Endothelial cell of umbilical vein (primary cell): ENCODE measurements around the gene TOP1. TPM values are rescaled to one million over a fixed set of nuclear protein-coding genes. Genes with fewer than 3 reads are reported as not detected.

Source experiments
- BruUV-seq: library from RNA; stranded (reverse); fragments of 400-500 nt; replicated peaks from 2 replicates; lab custom pipeline; 2021; lab: Mats Ljungman, UMichigan
- CTCF ChIA-PET: fragments of 300-600, 350-600 bp; sonication (Branson Sonifier 250); formaldehyde crosslinking; loops from one replicate; lab custom pipeline; 2021; ENCODE audit warnings: antibody characterized with exemption, inconsistent platforms; lab: Charles Lee
- POLR2A ChIA-PET: fragments of 300-600, 350-600 bp; sonication (Branson Sonifier 250); formaldehyde crosslinking; loops from one replicate; lab custom pipeline; 2021; ENCODE audit warnings: antibody characterized with exemption, inconsistent platforms; lab: Charles Lee
- DNase-seq: peaks from one replicate; pipeline ENCODE4 v3.0.0-alpha.2; 2011; ENCODE audit warnings: low read depth, low spot score
- FAIRE-seq: peaks from 2 replicates; lab custom pipeline; 2011; peaks lifted over from hg19 to GRCh38; lab: Jason Lieb, UNC
- H2AFZ ChIP-seq: 2 replicates; pipeline ENCODE4 v1.6.0; 2012; ENCODE audit warnings: low read depth, low read length, control low read depth, inconsistent platforms
- H3K27ac ChIP-seq: 2 replicates; pipeline ENCODE4 v1.5.1; 2011; ENCODE audit warnings: low read depth, mild to moderate bottlenecking, control low read depth, low read length, moderate library complexity; ENCODE audit not compliant: insufficient read depth
- H3K27me3 ChIP-seq, 2 experiments: 2 replicates each; pipeline versions ENCODE4 v1.6.0 to v1.6.1; 2011; ENCODE audit warnings: low read length in 2 of 2, mixed read lengths in 1 of 2; ENCODE audit not compliant: control insufficient read depth in 2 of 2, insufficient read depth in 2 of 2
- H3K36me3 ChIP-seq, 2 experiments: 2 replicates in 1 of 2; 3 replicates in 1 of 2; pipeline ENCODE4 v1.5.1; 2011; ENCODE audit warnings: low read length in 2 of 2, mild to moderate bottlenecking in 1 of 2, moderate library complexity in 1 of 2; ENCODE audit not compliant: control insufficient read depth in 2 of 2, insufficient read depth in 2 of 2; ENCODE audit errors: extremely low read depth in 1 of 2
- H3K4me1 ChIP-seq: 3 replicates; pipeline ENCODE4 v1.5.1; 2011; ENCODE audit warnings: mild to moderate bottlenecking, low read length; ENCODE audit not compliant: control insufficient read depth, insufficient read depth; ENCODE audit errors: extremely low read depth
- H3K4me2 ChIP-seq: 2 replicates; pipeline ENCODE4 v1.6.1; 2011; ENCODE audit warnings: low read length, control low read depth, mixed read lengths; ENCODE audit not compliant: insufficient read depth
- H3K4me3 ChIP-seq, 3 experiments: fragments of 200-600 bp in 1 of 3; sonication (generic), shearing (Covaris generic) in 1 of 3; replicated peaks in 1 of 3; 2 replicates each; pipeline ENCODE4 v1.5.1; 2011 to 2016; ENCODE audit warnings: control low read depth in 3 of 3, low read length in 3 of 3, mild to moderate bottlenecking in 2 of 3, inconsistent platforms in 1 of 3, low read depth in 1 of 3, moderate library complexity in 1 of 3; ENCODE audit not compliant: insufficient read depth in 1 of 3
- H3K79me2 ChIP-seq: 2 replicates; pipeline ENCODE4 v1.6.0; 2012; ENCODE audit warnings: low read length, inconsistent platforms; ENCODE audit not compliant: control insufficient read depth, insufficient read depth
- H3K9ac ChIP-seq: replicated peaks from 2 replicates; pipeline ENCODE3; 2011; ENCODE audit warnings: low read length, control low read depth; ENCODE audit not compliant: insufficient read depth; ENCODE audit errors: extremely low read depth
- H3K9me1 ChIP-seq: replicated peaks from 3 replicates; pipeline ENCODE4 v1.6.0; 2011; ENCODE audit warnings: mild to moderate bottlenecking, low read length; ENCODE audit not compliant: control insufficient read depth, insufficient read depth; ENCODE audit errors: extremely low read depth
- H3K9me3 ChIP-seq: replicated peaks from 2 replicates; pipeline ENCODE4 v1.5.1; 2012; ENCODE audit warnings: low read length, inconsistent platforms; ENCODE audit not compliant: control insufficient read depth, insufficient read depth
- H4K20me1 ChIP-seq: replicated peaks from 2 replicates; pipeline ENCODE3; 2011; ENCODE audit warnings: mild to moderate bottlenecking, low read length; ENCODE audit not compliant: control insufficient read depth, insufficient read depth; ENCODE audit errors: extremely low read depth
- EZH2 ChIP-seq: IDR thresholded peaks from 2 replicates; pipeline ENCODE4 v1.6.1; 2012; ENCODE audit warnings: borderline replicate concordance, low read depth, mild to moderate bottlenecking, moderate library complexity, low read length, inconsistent platforms; ENCODE audit not compliant: severe bottlenecking
- FOS ChIP-seq: IDR thresholded peaks from 2 replicates; pipeline ENCODE4 v1.6.1; 2011; ENCODE audit warnings: mild to moderate bottlenecking, low read length, moderate library complexity, borderline replicate concordance; ENCODE audit not compliant: insufficient read depth
- GATA2 ChIP-seq: IDR thresholded peaks from 2 replicates; pipeline ENCODE4 v1.7.0; 2011; ENCODE audit warnings: low read depth, mild to moderate bottlenecking, moderate library complexity, mixed read lengths, low read length; ENCODE audit not compliant: insufficient read length, insufficient read depth
- JUN ChIP-seq: IDR thresholded peaks from 2 replicates; pipeline ENCODE4 v1.6.1; 2011; ENCODE audit warnings: borderline replicate concordance, low read depth; ENCODE audit not compliant: insufficient read length, insufficient read depth
- MYC ChIP-seq: IDR thresholded peaks from one replicate; pipeline ENCODE4 v1.6.1; 2011; ENCODE audit warnings: mild to moderate bottlenecking, low read depth, low read length
- POLR2A ChIP-seq: IDR thresholded peaks from 2 replicates; pipeline ENCODE4 v1.6.1; 2012; ENCODE audit warnings: low read depth, mild to moderate bottlenecking, control low read depth, low read length
- POLR2AphosphoS5 ChIP-seq: IDR thresholded peaks from 2 replicates; pipeline ENCODE4 v1.6.1; 2012; ENCODE audit warnings: low read depth, mild to moderate bottlenecking, control low read depth, low read length, moderate library complexity; ENCODE audit not compliant: insufficient read depth
- dilution Hi-C: fragments of 300-500 bp; cut with MboI; formaldehyde crosslinking; loops from one replicate; pipeline ENCODE4 v1.15.0; 2019; ENCODE audit warnings: low sequenced_read_pairs; ENCODE audit not compliant: extremely low pct_ligation_motif_present
- intact Hi-C: fragments of 100-400 bp; cut with micrococcal nuclease; formaldehyde crosslinking; loops from one replicate; pipeline ENCODE4 v1.10.0; 2022
- polyA plus RNA-seq, 4 experiments: library from polyadenylated mRNA; depleted of rRNA in 3 of 4; stranded (reverse) in 3 of 4; unstranded in 1 of 4; fragments of >200 nt; gene quantifications; 2 replicates each; pipeline versions ENCODE4 v1.2.1 to v1.2.3, GENCODE V29; 2011 to 2012; ENCODE audit warnings: missing spikeins in 1 of 4
- total RNA-seq: library from RNA; stranded (reverse); gene quantifications from 2 replicates; pipeline ENCODE4 v1.2.3, GENCODE V29; 2021
- TF ChIP-seq, protein P1 (sequence below), 2 donors: IDR thresholded peaks; 1 replicate in 1 of 2; 2 replicates in 1 of 2; pipeline ENCODE4 v1.5.1; 2011; ENCODE audit warnings: low read length in 2 of 2, mild to moderate bottlenecking in 2 of 2, moderate library complexity in 2 of 2, control low read depth in 1 of 2, inconsistent platforms in 1 of 2, low read depth in 1 of 2; ENCODE audit not compliant: insufficient read depth in 1 of 2; ENCODE audit errors: extremely low read depth in 1 of 2
- TF ChIP-seq, protein P2 (sequence below): IDR thresholded peaks from 2 replicates; pipeline ENCODE4 v1.6.1; 2011; ENCODE audit not compliant: insufficient read depth, insufficient read length

The TOP1 gene
- total and polyA plus RNA-seq, 2 donors (not counting 3 experiments of a cell fraction or from before 2014, with no cell fraction given) = 7.0 to 77.4 TPM

GRCh38 chr20:40982415-40983145, 46.0 kb upstream of the TOP1 start:
- H3K27ac ChIP-seq = no peak overlapping the region
- ChIA-PET POLR2A (interaction anchor here (1.1 kb wide), 1 partner anchor 67 kb away, joined by 3 read pairs; no protein-coding TSS in a partner anchor), CTCF (interaction anchor here (1.3 to 2.6 kb wide), 7 partner anchors 10 to 113 kb away, joined by 3 to 13 read pairs (median 6); no protein-coding TSS in a partner anchor)
- no peaks in the 10 kb centered on the region for H4K20me1 ChIP-seq
- no peaks in the 10 kb centered on the region for H3K27me3 ChIP-seq
- FAIRE-seq (no peak), DNase-seq (no peak)
- no peak overlapping the region for H2AFZ ChIP-seq
- no peak overlapping the region for H3K9ac ChIP-seq
- BruUV-seq = no TSS peak
- no peaks in the 10 kb centered on the region for H3K79me2 ChIP-seq
- no peaks in the 10 kb centered on the region for H3K9me1 ChIP-seq
- no peaks in the 10 kb centered on the region for H3K9me3 ChIP-seq
- no peaks in the 10 kb centered on the region for H3K4me1 ChIP-seq
- no peaks in the 10 kb centered on the region for H3K36me3 ChIP-seq
- dilution Hi-C loops (no loop called here), intact Hi-C loops (no loop called here)
- H3K4me3 ChIP-seq = no peak overlapping the region
- TF ChIP-seq MYC (no peak), GATA2 (no peak)
- no peak overlapping the region for H3K4me2 ChIP-seq

DNA sequence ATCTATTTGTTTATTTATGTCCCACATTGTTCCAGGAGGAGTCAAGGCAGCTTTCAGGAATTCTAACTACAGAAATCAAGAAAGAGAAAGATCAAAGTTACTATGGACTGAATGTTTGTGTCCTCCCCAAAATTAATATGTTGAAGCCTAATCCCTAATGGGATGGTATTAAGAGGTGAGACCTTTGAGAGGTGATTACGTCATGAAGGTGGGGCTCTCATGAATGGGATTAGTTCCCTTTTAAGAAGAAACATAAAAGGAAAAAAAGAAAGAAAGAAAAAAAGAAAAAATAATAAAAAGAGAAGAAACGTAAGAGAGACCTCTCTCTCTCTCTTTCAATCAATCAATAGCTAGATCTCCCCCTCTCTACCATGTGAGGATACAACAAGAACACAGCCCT, 44.7 kb upstream of the TOP1 start:
- Histone ChIP-seq H3K36me3 (no peaks in the 10 kb centered on the region), H3K9me3 (no peaks in the 10 kb centered on the region), H3K4me2 (no peak overlapping the region), H2AFZ (no peak overlapping the region), H3K4me1 (no peaks in the 10 kb centered on the region), H3K27me3 (no peaks in the 10 kb centered on the region), H3K9ac (no peak overlapping the region), H3K4me3 (no peak overlapping the region), H3K9me1 (no peaks in the 10 kb centered on the region), H3K27ac (no peak overlapping the region), H3K79me2 (no peaks in the 10 kb centered on the region), H4K20me1 (no peaks in the 10 kb centered on the region)
- ChIA-PET CTCF (interaction anchor here (1.3 to 2.6 kb wide), 5 partner anchors 8 to 112 kb away, joined by 5 to 13 read pairs (median 11); no protein-coding TSS in a partner anchor), POLR2A (interaction anchor here (1.1 kb wide), 1 partner anchor 66 kb away, joined by 3 read pairs; no protein-coding TSS in a partner anchor)
- no peak for FAIRE-seq
- intact Hi-C loops (no loop called here), dilution Hi-C loops (no loop called here)
- no peak for TF ChIP-seq FOS
- TF ChIP-seq JUN = no peak
- TF ChIP-seq MYC = no peak
- TF ChIP-seq GATA2 = no peak
- no peak for TF ChIP-seq POLR2AphosphoS5
- TF ChIP-seq, protein P1, sequence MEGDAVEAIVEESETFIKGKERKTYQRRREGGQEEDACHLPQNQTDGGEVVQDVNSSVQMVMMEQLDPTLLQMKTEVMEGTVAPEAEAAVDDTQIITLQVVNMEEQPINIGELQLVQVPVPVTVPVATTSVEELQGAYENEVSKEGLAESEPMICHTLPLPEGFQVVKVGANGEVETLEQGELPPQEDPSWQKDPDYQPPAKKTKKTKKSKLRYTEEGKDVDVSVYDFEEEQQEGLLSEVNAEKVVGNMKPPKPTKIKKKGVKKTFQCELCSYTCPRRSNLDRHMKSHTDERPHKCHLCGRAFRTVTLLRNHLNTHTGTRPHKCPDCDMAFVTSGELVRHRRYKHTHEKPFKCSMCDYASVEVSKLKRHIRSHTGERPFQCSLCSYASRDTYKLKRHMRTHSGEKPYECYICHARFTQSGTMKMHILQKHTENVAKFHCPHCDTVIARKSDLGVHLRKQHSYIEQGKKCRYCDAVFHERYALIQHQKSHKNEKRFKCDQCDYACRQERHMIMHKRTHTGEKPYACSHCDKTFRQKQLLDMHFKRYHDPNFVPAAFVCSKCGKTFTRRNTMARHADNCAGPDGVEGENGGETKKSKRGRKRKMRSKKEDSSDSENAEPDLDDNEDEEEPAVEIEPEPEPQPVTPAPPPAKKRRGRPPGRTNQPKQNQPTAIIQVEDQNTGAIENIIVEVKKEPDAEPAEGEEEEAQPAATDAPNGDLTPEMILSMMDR (IDR thresholded peaks at IDR 0.05; ENCODE audit: extremely low read depth in 1 of 2, insufficient read depth in 1 of 2, low read depth in 1 of 2, low read length in 2 of 2) = no peak
- no peak for TF ChIP-seq POLR2A
- no peak for TF ChIP-seq EZH2
- TF ChIP-seq, protein P2, sequence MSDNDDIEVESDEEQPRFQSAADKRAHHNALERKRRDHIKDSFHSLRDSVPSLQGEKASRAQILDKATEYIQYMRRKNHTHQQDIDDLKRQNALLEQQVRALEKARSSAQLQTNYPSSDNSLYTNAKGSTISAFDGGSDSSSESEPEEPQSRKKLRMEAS = no peak
- BruUV-seq = no TSS peak
- no peak for DNase-seq
